H1 (cell line): ENCODE results near the gene TBC1D17. TPM values are rescaled to one million over a fixed set of nuclear protein-coding genes. Genes with fewer than 3 reads are reported as not detected.

Source experiments
- CHD7 ChIP-seq: fragments of 300-600 bp; sonication (generic); IDR thresholded peaks from 2 replicates; pipeline ENCODE4 v1.7.1; 2012; ENCODE audit warnings: low read length, moderate library complexity, mild to moderate bottlenecking, inconsistent platforms; ENCODE audit not compliant: insufficient replicate concordance
- MAFK ChIP-seq: IDR thresholded peaks from 2 replicates; pipeline ENCODE4 v1.6.1; 2012; ENCODE audit warnings: low read depth, mild to moderate bottlenecking, improper control_type of control experiment, low read length
- RBBP5 ChIP-seq: IDR thresholded peaks from 2 replicates; pipeline ENCODE4 v1.7.1; 2012; ENCODE audit warnings: low read depth, mild to moderate bottlenecking, inconsistent platforms, low read length, moderate library complexity, borderline replicate concordance
- polyA plus RNA-seq, 7 experiments: library from polyadenylated mRNA; depleted of rRNA in 3 of 7; stranded (reverse) in 5 of 7; unstranded in 2 of 7; fragments of >200 nt in 5 of 7; fragments of 200-250 nt in 2 of 7; gene quantifications; 1 replicate in 5 of 7; 2 replicates in 1 of 7; 4 replicates in 1 of 7; pipeline versions ENCODE4 v1.2.1 to v1.2.3, GENCODE V29; 2011 to 2013; ENCODE audit warnings: missing spikeins in 2 of 7, mixed read lengths in 2 of 7
- total RNA-seq: library from RNA; stranded (reverse); fragmentation: NEBNext Ultra II Directional; extraction: Animal tissue kit (Norgen Biotek cat#: 25700); gene quantifications from 2 replicates; pipeline ENCODE4 v1.2.1, GENCODE V29; 2021
- TF ChIP-seq, protein P1 (sequence below): IDR thresholded peaks from 2 replicates; pipeline ENCODE4 v1.6.1; 2011; ENCODE audit warnings: low read depth, mild to moderate bottlenecking, low read length; ENCODE audit not compliant: insufficient read depth
- TF ChIP-seq, protein P2 (sequence below): IDR thresholded peaks from 2 replicates; pipeline ENCODE4 v1.6.1; 2011; ENCODE audit warnings: low read length, improper control_type of control experiment

The TBC1D17 gene
- total and polyA plus RNA-seq, 2 of the 8 experiments (the other 6 are each of a cell fraction or from before 2014, with no cell fraction given) = 30.3 to 44.9 TPM

GRCh38 chr19:49831592-49831991, 45.9 kb upstream of the TBC1D17 start (continued):
- no peak for TF ChIP-seq CHD7
- TF ChIP-seq, protein P1, sequence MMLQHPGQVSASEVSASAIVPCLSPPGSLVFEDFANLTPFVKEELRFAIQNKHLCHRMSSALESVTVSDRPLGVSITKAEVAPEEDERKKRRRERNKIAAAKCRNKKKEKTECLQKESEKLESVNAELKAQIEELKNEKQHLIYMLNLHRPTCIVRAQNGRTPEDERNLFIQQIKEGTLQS = no peak
- TF ChIP-seq, protein P2, sequence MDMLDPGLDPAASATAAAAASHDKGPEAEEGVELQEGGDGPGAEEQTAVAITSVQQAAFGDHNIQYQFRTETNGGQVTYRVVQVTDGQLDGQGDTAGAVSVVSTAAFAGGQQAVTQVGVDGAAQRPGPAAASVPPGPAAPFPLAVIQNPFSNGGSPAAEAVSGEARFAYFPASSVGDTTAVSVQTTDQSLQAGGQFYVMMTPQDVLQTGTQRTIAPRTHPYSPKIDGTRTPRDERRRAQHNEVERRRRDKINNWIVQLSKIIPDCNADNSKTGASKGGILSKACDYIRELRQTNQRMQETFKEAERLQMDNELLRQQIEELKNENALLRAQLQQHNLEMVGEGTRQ = no peak
- no peak for TF ChIP-seq MAFK
- TF ChIP-seq RBBP5 = no peak
